ENCODE results near the gene GDPD5.
A peak's percentile ranks its signal among the peaks of the same experiment; 100 is the strongest.

Gene GDPD5

GRCh38 chr11:75522286-75523044 lies 3.3 kb downstream of the GDPD5 start:
- H3K4me2 ChIP-seq (ENCODE audit: low read length, poor library complexity, severe bottlenecking): no peak overlapping the region
- H3K14ac ChIP-seq (ENCODE audit: low read length in 2 of 2): no peak overlapping the region
- DNase-seq: no peak

GRCh38 chr11:75520688-75521087 lies 5.1 kb downstream of the GDPD5 start:
- Histone ChIP-seq H2BK120ac (ENCODE audit: low read depth, low read length) (no peak overlapping the region), H3K18ac (ENCODE audit: low read depth in 1 of 2, low read length in 2 of 2) (no peak overlapping the region), H2BK12ac (ENCODE audit: low read length in 2 of 2) (peak overlapping the region in 1 of 2 experiments; percentile 33), H4K8ac (ENCODE audit: low read length) (no peak overlapping the region), H3K9me3 (ENCODE audit: control insufficient read depth, low read length) (peaks cover 4% of the 10 kb centered on the region), H2BK5ac (ENCODE audit: low read depth, low read length, poor library complexity, severe bottlenecking) (no peak overlapping the region), H2BK15ac (ENCODE audit: low read depth, poor library complexity, severe bottlenecking) (no peak overlapping the region), H3K27ac (ENCODE audit: low read length, poor library complexity, severe bottlenecking) (no peak overlapping the region), H3K4ac (ENCODE audit: low read depth in 1 of 2, low read length in 2 of 2) (no peak overlapping the region), H2AFZ (ENCODE audit: low read depth, low read length) (no peak overlapping the region), H3K9ac (ENCODE audit: low read length) (no peak overlapping the region), H3K79me1 (replicated peaks; ENCODE audit: low read length, poor library complexity, severe bottlenecking) (no peaks in the 10 kb centered on the region), H3K36me3 (ENCODE audit: control insufficient read depth in 1 of 2, insufficient read depth in 2 of 2, low read depth in 1 of 2, low read length in 2 of 2) (no peaks in the 10 kb centered on the region), H3K14ac (ENCODE audit: low read length in 2 of 2) (peak overlapping the region in 1 of 2 experiments; percentile 66), H3K4me1 (ENCODE audit: control insufficient read depth, insufficient read depth, low read depth, low read length) (peaks cover 10% of the 10 kb centered on the region), H4K91ac (ENCODE audit: low read length) (peak overlapping the region; percentile 37), H2AK5ac (ENCODE audit: low read length, severe bottlenecking) (no peak overlapping the region), H3K27me3 (ENCODE audit: control insufficient read depth in 1 of 2, insufficient read depth in 1 of 2, low read length in 2 of 2) (peaks cover 16 to 21% of the 10 kb centered on the region in 2 experiments), H3K4me2 (ENCODE audit: low read length, poor library complexity, severe bottlenecking) (no peak overlapping the region), H3K4me3 (ENCODE audit: insufficient read depth in 1 of 2, low read depth in 1 of 2, low read length in 2 of 2) (no peak overlapping the region), H3K23ac (ENCODE audit: low read length in 2 of 2) (peak overlapping the region in 1 of 2 experiments; percentile 18)
- DNase-seq: no peak
- WGBS: 94% methylated on average over 7 of the region's 7 CpGs

More at GRCh38 chr11:75522286-75523044, 3.3 kb downstream of the GDPD5 start:
- Histone ChIP-seq H3K79me1 (replicated peaks; ENCODE audit: low read length, poor library complexity, severe bottlenecking) (no peaks in the 10 kb centered on the region), H4K91ac (ENCODE audit: low read length) (no peak overlapping the region), H3K23ac (ENCODE audit: low read length in 2 of 2) (no peak overlapping the region), H3K9ac (ENCODE audit: low read length) (no peak overlapping the region), H2AK5ac (ENCODE audit: low read length, severe bottlenecking) (no peak overlapping the region), H3K4ac (ENCODE audit: low read depth in 1 of 2, low read length in 2 of 2) (no peak overlapping the region), H2AFZ (ENCODE audit: low read depth, low read length) (no peak overlapping the region), H3K36me3 (ENCODE audit: control insufficient read depth in 1 of 2, insufficient read depth in 2 of 2, low read depth in 1 of 2, low read length in 2 of 2) (no peaks in the 10 kb centered on the region), H2BK15ac (ENCODE audit: low read depth, poor library complexity, severe bottlenecking) (no peak overlapping the region), H2BK12ac (ENCODE audit: low read length in 2 of 2) (no peak overlapping the region), H3K27ac (ENCODE audit: low read length, poor library complexity, severe bottlenecking) (no peak overlapping the region), H3K18ac (ENCODE audit: low read depth in 1 of 2, low read length in 2 of 2) (no peak overlapping the region), H3K4me3 (ENCODE audit: insufficient read depth in 1 of 2, low read depth in 1 of 2, low read length in 2 of 2) (no peak overlapping the region), H3K4me1 (ENCODE audit: control insufficient read depth, insufficient read depth, low read depth, low read length) (peaks cover 10% of the 10 kb centered on the region), H3K9me3 (ENCODE audit: control insufficient read depth, low read length) (no peaks in the 10 kb centered on the region), H2BK120ac (ENCODE audit: low read depth, low read length) (no peak overlapping the region), H3K27me3 (ENCODE audit: control insufficient read depth in 1 of 2, insufficient read depth in 1 of 2, low read length in 2 of 2) (peaks cover 16 to 30% of the 10 kb centered on the region in 2 experiments), H2BK5ac (ENCODE audit: low read depth, low read length, poor library complexity, severe bottlenecking) (no peak overlapping the region), H4K8ac (ENCODE audit: low read length) (no peak overlapping the region)
- 93% methylated on average over 7 of the region's 7 CpGs for WGBS

GRCh38 chr11:75518771-75519653 lies 6.7 kb downstream of the GDPD5 start:
- 56% methylated on average over 8 of the region's 9 CpGs for WGBS
- Histone ChIP-seq H3K79me1 (replicated peaks; ENCODE audit: low read length, poor library complexity, severe bottlenecking) (no peaks in the 10 kb centered on the region), H3K36me3 (ENCODE audit: control insufficient read depth in 1 of 2, insufficient read depth in 2 of 2, low read depth in 1 of 2, low read length in 2 of 2) (no peaks in the 10 kb centered on the region), H2AK5ac (ENCODE audit: low read length, severe bottlenecking) (no peak overlapping the region), H2BK120ac (ENCODE audit: low read depth, low read length) (peak overlapping the region; percentile 36), H3K23ac (ENCODE audit: low read length in 2 of 2) (no peak overlapping the region), H3K18ac (ENCODE audit: low read depth in 1 of 2, low read length in 2 of 2) (no peak overlapping the region), H3K9ac (ENCODE audit: low read length) (no peak overlapping the region), H3K27ac (ENCODE audit: low read length, poor library complexity, severe bottlenecking) (no peak overlapping the region), H4K91ac (ENCODE audit: low read length) (no peak overlapping the region), H3K9me3 (ENCODE audit: control insufficient read depth, low read length) (peaks cover 4% of the 10 kb centered on the region), H3K4me2 (ENCODE audit: low read length, poor library complexity, severe bottlenecking) (no peak overlapping the region), H2BK12ac (ENCODE audit: low read length in 2 of 2) (no peak overlapping the region), H3K4me3 (ENCODE audit: insufficient read depth in 1 of 2, low read depth in 1 of 2, low read length in 2 of 2) (no peak overlapping the region), H3K4me1 (ENCODE audit: control insufficient read depth, insufficient read depth, low read depth, low read length) (no peaks in the 10 kb centered on the region), H2BK15ac (ENCODE audit: low read depth, poor library complexity, severe bottlenecking) (no peak overlapping the region), H2AFZ (ENCODE audit: low read depth, low read length) (no peak overlapping the region), H4K8ac (ENCODE audit: low read length) (no peak overlapping the region), H3K27me3 (ENCODE audit: control insufficient read depth in 1 of 2, insufficient read depth in 1 of 2, low read length in 2 of 2) (peaks cover 6 to 9% of the 10 kb centered on the region in 2 experiments), H3K14ac (ENCODE audit: low read length in 2 of 2) (no peak overlapping the region), H2BK5ac (ENCODE audit: low read depth, low read length, poor library complexity, severe bottlenecking) (no peak overlapping the region), H3K4ac (ENCODE audit: low read depth in 1 of 2, low read length in 2 of 2) (no peak overlapping the region)
- no peak for DNase-seq

GRCh38 chr11:75518204-75518549 lies 7.6 kb downstream of the GDPD5 start:
- Histone ChIP-seq H3K27me3 (ENCODE audit: control insufficient read depth in 1 of 2, insufficient read depth in 1 of 2, low read length in 2 of 2) (peaks cover 0 to under 1% of the 10 kb centered on the region in 2 experiments), H4K8ac (ENCODE audit: low read length) (no peak overlapping the region), H3K4ac (ENCODE audit: low read depth in 1 of 2, low read length in 2 of 2) (no peak overlapping the region), H3K4me2 (ENCODE audit: low read length, poor library complexity, severe bottlenecking) (no peak overlapping the region), H3K4me3 (ENCODE audit: insufficient read depth in 1 of 2, low read depth in 1 of 2, low read length in 2 of 2) (no peak overlapping the region), H3K36me3 (ENCODE audit: control insufficient read depth in 1 of 2, insufficient read depth in 2 of 2, low read depth in 1 of 2, low read length in 2 of 2) (no peaks in the 10 kb centered on the region), H2BK15ac (ENCODE audit: low read depth, poor library complexity, severe bottlenecking) (no peak overlapping the region), H2BK5ac (ENCODE audit: low read depth, low read length, poor library complexity, severe bottlenecking) (no peak overlapping the region), H2AFZ (ENCODE audit: low read depth, low read length) (no peak overlapping the region), H3K27ac (ENCODE audit: low read length, poor library complexity, severe bottlenecking) (no peak overlapping the region), H2BK120ac (ENCODE audit: low read depth, low read length) (no peak overlapping the region), H3K4me1 (ENCODE audit: control insufficient read depth, insufficient read depth, low read depth, low read length) (peaks cover 3% of the 10 kb centered on the region), H3K9me3 (ENCODE audit: control insufficient read depth, low read length) (peaks cover 4% of the 10 kb centered on the region), H2BK12ac (ENCODE audit: low read length in 2 of 2) (no peak overlapping the region), H2AK5ac (ENCODE audit: low read length, severe bottlenecking) (no peak overlapping the region), H3K23ac (ENCODE audit: low read length in 2 of 2) (no peak overlapping the region), H3K9ac (ENCODE audit: low read length) (no peak overlapping the region), H3K18ac (ENCODE audit: low read depth in 1 of 2, low read length in 2 of 2) (no peak overlapping the region), H3K79me1 (replicated peaks; ENCODE audit: low read length, poor library complexity, severe bottlenecking) (no peaks in the 10 kb centered on the region), H3K14ac (ENCODE audit: low read length in 2 of 2) (no peak overlapping the region), H4K91ac (ENCODE audit: low read length) (no peak overlapping the region)
- 81% methylated on average over 3 of the region's 3 CpGs for WGBS
- DNase-seq: no peak
